ENCODE results near the gene SGPP1. TPM values are rescaled to one million over a fixed set of nuclear protein-coding genes. Genes with fewer than 3 reads are reported as not detected.

The SGPP1 gene
- total and polyA plus RNA-seq, 12 donors: 6.3 to 54.3 (median 24.1) TPM

- Histone ChIP-seq H3K9me3 (replicated peaks in 1 of 3) (no peaks in the 10 kb centered on the region), H3K27me3 (no peaks in the 10 kb centered on the region), H3K4me1 (replicated peaks in 1 of 2) (no peaks in the 10 kb centered on the region), H3K36me3 (replicated peaks in 1 of 2) (no peaks in the 10 kb centered on the region), H3K4me3 (no peak overlapping the region), H3K27ac (no peak overlapping the region)
- WGBS, 4 donors: 83 to 85% (median 85%) methylated on average over 5 of the region's 5 CpGs
- intact Hi-C loops (cut with DNase I): no loop called here
- no peak for DNase-seq
- TF ChIP-seq CTCF (IDR thresholded peaks at IDR 0.05): no peak
- no peak for TF ChIP-seq POLR2A (IDR thresholded peaks at IDR 0.05)
Measured at GRCh38 chr14:63673255-63673654, 54.6 kb downstream of the SGPP1 start.

- DNase-seq: no peak
- Histone ChIP-seq H3K4me1 (replicated peaks in 1 of 2) (no peaks in the 10 kb centered on the region), H3K36me3 (replicated peaks in 1 of 2) (no peaks in the 10 kb centered on the region), H3K27me3 (no peaks in the 10 kb centered on the region), H3K9me3 (replicated peaks in 1 of 3) (no peaks in the 10 kb centered on the region), H3K27ac (no peak overlapping the region), H3K4me3 (no peak overlapping the region)
- 79 to 88% (median 82%) methylated on average over 7 of the region's 7 CpGs for WGBS, 4 donors
- intact Hi-C loops (cut with DNase I): no loop called here
- TF ChIP-seq CTCF (IDR thresholded peaks at IDR 0.05): no peak
- TF ChIP-seq POLR2A (IDR thresholded peaks at IDR 0.05): no peak
Measured at GRCh38 chr14:63672417-63673180, 55.3 kb downstream of the SGPP1 start.

DNA sequence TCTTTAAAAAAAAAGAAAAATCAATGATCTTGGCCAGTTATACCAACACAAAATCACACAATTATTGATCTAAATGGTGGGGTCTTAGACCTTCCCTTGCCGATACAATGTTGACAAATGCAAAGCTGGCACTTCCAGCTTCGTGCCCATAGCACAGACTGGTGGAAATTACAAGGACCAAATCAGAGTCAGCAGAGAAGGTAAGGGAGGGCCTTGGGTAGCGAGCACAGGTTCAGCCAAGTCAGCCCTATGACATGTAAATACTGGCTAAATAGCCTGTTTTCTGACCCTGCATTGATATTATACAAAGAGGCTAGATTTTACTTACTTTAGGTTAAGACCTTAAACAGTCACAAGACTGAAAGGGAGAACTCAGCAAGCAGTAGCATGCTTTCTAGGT, 55.9 kb downstream of the SGPP1 start:
- H3K27ac ChIP-seq: no peak overlapping the region
- intact Hi-C loops (cut with DNase I): no loop called here
- H3K4me3 ChIP-seq: no peak overlapping the region
- H3K9me3 ChIP-seq (replicated peaks in 1 of 3): no peaks in the 10 kb centered on the region
- no peaks in the 10 kb centered on the region for H3K27me3 ChIP-seq
- 91 to 93% (median 92%) methylated on average over 3 of the region's 3 CpGs for WGBS, 4 donors
- H3K36me3 ChIP-seq (replicated peaks in 1 of 2): no peaks in the 10 kb centered on the region
- no peaks in the 10 kb centered on the region for H3K4me1 ChIP-seq (replicated peaks in 1 of 2)
- DNase-seq: no peak
- TF ChIP-seq CTCF (IDR thresholded peaks at IDR 0.05): no peak
- no peak for TF ChIP-seq POLR2A (IDR thresholded peaks at IDR 0.05)

GRCh38 chr14:63670692-63671091, 57.2 kb downstream of the SGPP1 start:
- no peak for DNase-seq
- TF ChIP-seq CTCF (IDR thresholded peaks at IDR 0.05) (no peak), POLR2A (IDR thresholded peaks at IDR 0.05) (no peak)
- Histone ChIP-seq H3K4me1 (replicated peaks in 1 of 2) (no peaks in the 10 kb centered on the region), H3K4me3 (no peak overlapping the region), H3K36me3 (replicated peaks in 1 of 2) (no peaks in the 10 kb centered on the region), H3K27ac (no peak overlapping the region), H3K27me3 (no peaks in the 10 kb centered on the region), H3K9me3 (replicated peaks in 1 of 3) (no peaks in the 10 kb centered on the region)
- intact Hi-C loops (cut with DNase I): no loop called here
